Raji (cell line): ENCODE results near the gene PIK3R5.

Experiments
- POLR2A ChIP-seq: IDR thresholded peaks from 2 replicates; pipeline ENCODE4 v1.6.1; 2011; ENCODE audit warnings: low read depth, low read length, control low read depth; ENCODE audit not compliant: insufficient read depth

PIK3R5 gene

DNA sequence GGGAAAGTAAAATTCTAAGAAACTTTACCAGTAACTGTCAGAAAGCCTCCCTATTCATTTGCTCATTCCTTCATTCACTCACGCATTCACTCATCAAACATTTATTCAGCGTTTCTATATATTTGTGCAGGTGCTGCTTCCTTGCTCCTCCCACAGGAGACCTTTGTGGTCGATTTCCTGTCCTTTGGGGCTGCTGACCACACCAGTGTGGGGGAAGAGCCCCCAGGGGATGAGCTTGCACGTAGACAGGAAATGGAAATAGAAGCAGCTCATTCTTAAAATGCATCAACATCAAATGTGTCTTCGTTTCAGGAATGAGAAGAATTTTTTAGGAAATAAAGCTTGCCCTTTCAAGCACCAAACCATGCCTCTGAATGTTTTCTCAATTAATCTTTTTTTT is 107.6 kb downstream of the PIK3R5 start:
- TF ChIP-seq POLR2A, result no peak

DNA sequence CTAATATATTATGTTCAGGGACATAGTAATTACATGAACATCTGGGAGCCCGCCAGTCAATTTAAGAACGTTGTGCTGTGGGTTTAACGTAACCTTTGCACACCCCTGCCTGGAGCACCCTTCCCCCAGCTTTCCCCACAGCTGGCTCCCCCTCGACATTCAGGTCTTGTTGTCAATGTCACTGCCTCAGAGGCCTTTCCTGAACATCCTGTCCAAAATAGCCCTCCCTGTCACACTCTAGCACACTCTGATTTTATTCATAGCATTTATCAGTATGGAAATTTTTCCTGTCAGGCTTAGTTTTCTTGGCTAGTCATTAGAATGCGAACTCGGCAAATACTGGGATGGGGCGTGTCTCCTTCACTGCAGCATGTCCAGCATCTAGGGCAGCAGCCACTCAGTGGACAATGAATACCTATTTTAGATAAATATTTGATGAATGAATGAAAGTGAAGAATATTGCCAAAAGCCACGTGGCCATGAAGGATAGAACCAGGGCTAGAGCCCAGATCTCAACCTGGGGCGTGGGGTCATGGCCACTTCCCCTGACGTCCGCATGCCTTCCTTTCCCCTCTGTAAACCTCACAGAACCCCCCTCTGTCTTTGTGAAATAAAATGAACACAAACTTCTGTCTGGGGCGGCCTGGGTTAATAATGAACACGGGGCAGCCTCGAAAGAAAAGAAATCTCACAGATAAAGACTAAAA is 108.5 kb downstream of the PIK3R5 start:
- TF ChIP-seq POLR2A, result no peak

DNA sequence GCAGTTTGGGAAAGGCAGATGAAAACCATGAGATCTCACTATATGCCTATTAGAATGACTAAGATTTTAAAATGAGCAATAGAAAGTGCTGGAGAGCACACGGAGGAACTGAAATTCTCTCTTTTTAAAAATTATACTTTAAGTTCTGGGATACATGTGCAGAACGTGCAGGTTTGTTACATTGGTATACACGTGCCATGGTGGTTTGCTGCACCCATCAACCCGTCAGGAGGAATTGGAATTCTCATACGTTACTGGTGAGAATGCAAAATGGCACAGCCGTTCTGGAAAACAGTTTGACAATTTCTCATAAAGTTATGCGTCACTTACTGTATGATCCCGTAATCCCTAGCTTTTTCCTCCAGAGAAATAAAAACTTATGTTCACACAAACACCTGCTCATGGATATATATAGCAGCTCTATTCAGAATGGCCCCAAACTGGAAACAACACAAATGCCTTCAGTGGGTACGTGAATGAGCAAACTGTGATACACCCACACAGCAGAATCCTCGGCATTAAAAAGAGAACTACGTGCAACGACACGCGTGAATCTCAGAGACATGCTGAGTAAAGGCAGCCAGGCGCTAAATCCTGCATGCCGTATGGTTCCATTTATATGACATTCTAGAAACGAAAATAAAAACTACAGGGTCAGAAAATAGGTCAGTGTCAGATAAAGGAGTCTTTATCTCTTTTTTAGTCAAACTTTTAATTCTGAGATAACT is 109.9 kb downstream of the PIK3R5 start:
- no peak for TF ChIP-seq POLR2A

GRCh38 chr17:8851600-8851999 is 113.9 kb downstream of the PIK3R5 start:
- no peak for TF ChIP-seq POLR2A

DNA sequence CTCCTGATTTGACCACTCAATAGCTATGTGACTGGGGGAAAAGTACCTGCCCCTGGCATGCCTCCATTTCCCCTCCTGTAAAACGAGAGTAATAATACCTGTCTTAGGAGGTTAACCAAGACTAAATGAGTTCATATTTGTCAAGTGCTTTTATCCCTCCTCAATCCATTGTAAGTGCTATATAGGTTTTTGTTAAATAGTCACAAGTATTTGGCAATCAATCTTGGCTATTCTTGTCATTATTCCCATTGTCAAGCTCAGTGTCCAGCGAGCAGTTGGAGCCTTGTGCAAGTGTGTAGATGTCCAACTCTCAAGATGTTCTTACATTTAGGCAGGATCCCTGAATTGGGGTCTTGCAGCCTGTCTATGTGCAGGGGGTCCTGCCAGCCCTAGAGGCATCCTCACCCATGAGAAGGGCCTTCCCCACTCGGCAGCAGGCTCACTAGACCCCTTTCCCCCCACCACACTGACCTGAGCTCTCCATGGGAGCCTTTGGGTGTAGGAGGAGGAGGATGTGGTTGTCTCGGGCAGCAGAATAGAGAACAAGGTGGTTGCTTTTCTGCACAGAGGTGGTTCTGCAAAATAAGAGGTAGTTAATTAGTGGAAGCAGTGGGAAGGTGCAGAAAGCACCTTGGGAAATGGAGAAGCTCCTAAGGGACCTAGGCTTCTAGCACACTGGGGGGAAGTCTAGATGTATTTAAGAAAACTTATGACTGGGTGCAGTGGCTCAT is 116.0 kb downstream of the PIK3R5 start:
- TF ChIP-seq POLR2A, result no peak

DNA sequence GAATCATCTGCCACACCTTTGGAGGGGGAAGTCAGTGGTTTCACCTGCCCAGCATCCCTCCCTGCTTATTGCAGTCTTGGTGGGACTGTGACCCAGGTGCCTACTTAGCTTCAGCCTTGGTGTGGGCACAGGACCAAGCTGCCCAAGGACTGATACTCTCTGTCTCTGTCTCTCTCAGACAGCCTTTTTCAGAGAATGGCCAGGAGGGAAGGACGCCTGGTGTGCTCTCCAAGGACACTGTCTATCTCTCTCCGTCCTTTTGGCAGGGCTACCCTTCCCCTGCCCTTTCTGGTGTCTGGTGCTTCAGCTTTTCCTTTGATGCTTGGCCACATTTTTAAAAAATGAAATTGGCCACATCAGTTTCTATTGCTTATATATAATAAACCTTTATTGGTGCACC is 117.6 kb downstream of the PIK3R5 start:
- TF ChIP-seq POLR2A, result no peak

- no peak for TF ChIP-seq POLR2A
Observed at GRCh38 chr17:8846768-8847211, 118.7 kb downstream of the PIK3R5 start.

GRCh38 chr17:8844229-8845218 is 121.0 kb downstream of the PIK3R5 start:
- no peak for TF ChIP-seq POLR2A

GRCh38 chr17:8843344-8843743 is 122.2 kb downstream of the PIK3R5 start:
- no peak for TF ChIP-seq POLR2A

DNA sequence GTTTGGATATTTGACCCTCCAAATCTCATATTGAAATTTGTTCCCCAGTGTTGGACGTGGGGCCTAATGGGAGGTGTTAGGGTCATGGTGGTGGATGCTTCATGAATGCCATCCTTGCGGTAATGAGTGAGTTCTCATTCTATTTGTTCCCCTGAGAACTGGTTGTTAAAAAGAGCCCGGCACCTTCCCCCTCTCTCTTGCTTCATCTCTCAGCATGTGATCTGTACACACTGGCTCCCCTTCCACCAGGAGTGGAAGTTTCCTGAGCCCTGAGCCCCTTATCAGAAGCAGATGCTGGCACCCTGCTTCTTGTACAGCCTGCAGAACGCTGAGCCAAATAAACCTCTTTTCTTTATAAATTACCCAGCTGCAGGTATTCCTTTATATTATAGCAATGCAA is 123.7 kb downstream of the PIK3R5 start:
- TF ChIP-seq POLR2A, result no peak

GRCh38 chr17:8839410-8839935 is 126.0 kb downstream of the PIK3R5 start:
- no peak for TF ChIP-seq POLR2A

- TF ChIP-seq POLR2A, result no peak
Observed at GRCh38 chr17:8838551-8839095, 126.9 kb downstream of the PIK3R5 start.

GRCh38 chr17:8837563-8838075 is 127.9 kb downstream of the PIK3R5 start:
- TF ChIP-seq POLR2A, result no peak
